DND-41 (cell line): ENCODE measurements around the gene CHODL.

Source experiments
- ATAC-seq: fragments of 200-7000 bp; cut with Tn5 transposase; 3 replicates; pipeline ENCODE4 v1.9.1; 2021; ENCODE audit warnings: low read depth; ENCODE audit not compliant: insufficient read depth
- DNase-seq: peaks from one replicate; pipeline ENCODE4 v3.0.0-alpha.2; 2020
- H2AFZ ChIP-seq: 2 replicates; pipeline ENCODE4 v1.6.0; 2012; ENCODE audit warnings: low read depth, low read length
- H3K27ac ChIP-seq: 2 replicates; pipeline ENCODE4 v1.5.1; 2012; ENCODE audit warnings: low read length, inconsistent platforms
- H3K27me3 ChIP-seq: fragments of 200-600 bp; sonication (generic); 2 replicates; pipeline ENCODE4 v1.6.0; 2012; ENCODE audit warnings: low read length, mild to moderate bottlenecking, inconsistent platforms; ENCODE audit not compliant: insufficient read depth, poor library complexity
- H3K36me3 ChIP-seq: 2 replicates; pipeline ENCODE4 v1.5.1; 2012; ENCODE audit warnings: low read length, inconsistent platforms; ENCODE audit not compliant: insufficient read depth
- H3K4me1 ChIP-seq: 2 replicates; pipeline ENCODE4 v1.5.1; 2012; ENCODE audit warnings: mild to moderate bottlenecking, low read length; ENCODE audit not compliant: insufficient read depth
- H3K4me2 ChIP-seq: 2 replicates; pipeline ENCODE4 v1.6.0; 2012; ENCODE audit warnings: mild to moderate bottlenecking, moderate library complexity, low read length, inconsistent platforms; ENCODE audit not compliant: insufficient read depth
- H3K4me3 ChIP-seq, 2 experiments: fragments of 200-600 bp in 1 of 2; shearing (Covaris generic) in 1 of 2; 2 replicates each; pipeline ENCODE4 v1.5.1; 2012 to 2016; ENCODE audit warnings: inconsistent platforms in 2 of 2, low read length in 2 of 2, mild to moderate bottlenecking in 2 of 2, low read depth in 1 of 2, moderate library complexity in 1 of 2
- H3K79me2 ChIP-seq: 2 replicates; pipeline ENCODE4 v1.6.0; 2012; ENCODE audit warnings: low read length, inconsistent platforms; ENCODE audit not compliant: insufficient read depth
- H3K9ac ChIP-seq: 2 replicates; pipeline ENCODE4 v1.6.0; 2012; ENCODE audit warnings: low read depth, mild to moderate bottlenecking, inconsistent platforms, low read length, moderate library complexity
- H3K9me3 ChIP-seq: 2 replicates; pipeline ENCODE4 v1.5.1; 2012; ENCODE audit warnings: low read length, moderate library complexity, mild to moderate bottlenecking, inconsistent platforms; ENCODE audit not compliant: insufficient read depth, severe bottlenecking
- H4K20me1 ChIP-seq: 2 replicates; pipeline ENCODE4 v1.6.0; 2012; ENCODE audit warnings: low read length; ENCODE audit not compliant: insufficient read depth
- EZH2 ChIP-seq: IDR thresholded peaks from 3 replicates; pipeline ENCODE4 v1.6.1; 2012; ENCODE audit warnings: borderline replicate concordance, low read depth, mild to moderate bottlenecking, moderate library complexity, low read length, inconsistent platforms; ENCODE audit not compliant: severe bottlenecking
- TF ChIP-seq, protein P1 (sequence below): IDR thresholded peaks from 2 replicates; pipeline ENCODE4 v1.5.1; 2012; ENCODE audit warnings: borderline replicate concordance, low read length, moderate library complexity, mild to moderate bottlenecking; ENCODE audit not compliant: poor library complexity, severe bottlenecking; ENCODE audit errors: extremely low read depth

The CHODL gene

DNA sequence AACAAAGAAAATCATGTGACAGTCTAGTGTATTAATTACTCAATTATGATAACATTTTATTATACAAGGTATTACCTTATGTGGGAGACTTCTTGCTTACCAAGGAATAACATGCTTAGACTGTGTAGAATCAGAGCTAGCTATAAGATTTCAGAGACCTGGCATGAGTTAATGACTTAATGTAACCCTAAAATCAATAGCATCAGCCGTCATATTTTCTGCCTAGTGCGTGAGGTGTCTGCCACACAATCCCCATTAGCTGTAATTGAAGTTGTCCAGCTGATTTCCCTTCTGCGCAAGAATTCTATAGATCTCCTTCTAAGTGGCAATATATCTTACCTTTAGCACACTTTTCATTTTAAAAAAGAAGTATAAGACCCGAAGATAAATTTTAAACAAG lies 28.8 kb downstream of the CHODL start:
- H3K27ac ChIP-seq, result no peak overlapping the region
- no peak for TF ChIP-seq EZH2
- TF ChIP-seq, protein P1, sequence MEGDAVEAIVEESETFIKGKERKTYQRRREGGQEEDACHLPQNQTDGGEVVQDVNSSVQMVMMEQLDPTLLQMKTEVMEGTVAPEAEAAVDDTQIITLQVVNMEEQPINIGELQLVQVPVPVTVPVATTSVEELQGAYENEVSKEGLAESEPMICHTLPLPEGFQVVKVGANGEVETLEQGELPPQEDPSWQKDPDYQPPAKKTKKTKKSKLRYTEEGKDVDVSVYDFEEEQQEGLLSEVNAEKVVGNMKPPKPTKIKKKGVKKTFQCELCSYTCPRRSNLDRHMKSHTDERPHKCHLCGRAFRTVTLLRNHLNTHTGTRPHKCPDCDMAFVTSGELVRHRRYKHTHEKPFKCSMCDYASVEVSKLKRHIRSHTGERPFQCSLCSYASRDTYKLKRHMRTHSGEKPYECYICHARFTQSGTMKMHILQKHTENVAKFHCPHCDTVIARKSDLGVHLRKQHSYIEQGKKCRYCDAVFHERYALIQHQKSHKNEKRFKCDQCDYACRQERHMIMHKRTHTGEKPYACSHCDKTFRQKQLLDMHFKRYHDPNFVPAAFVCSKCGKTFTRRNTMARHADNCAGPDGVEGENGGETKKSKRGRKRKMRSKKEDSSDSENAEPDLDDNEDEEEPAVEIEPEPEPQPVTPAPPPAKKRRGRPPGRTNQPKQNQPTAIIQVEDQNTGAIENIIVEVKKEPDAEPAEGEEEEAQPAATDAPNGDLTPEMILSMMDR, result no peak
- no peak overlapping the region for H3K4me2 ChIP-seq
- H3K4me3 ChIP-seq, result no peak overlapping the region
- DNase-seq, result no peak
- no peaks in the 10 kb centered on the region for H3K36me3 ChIP-seq
- H3K9ac ChIP-seq, result no peak overlapping the region
- no peaks in the 10 kb centered on the region for H3K9me3 ChIP-seq
- ATAC-seq, result no peak
- H3K4me1 ChIP-seq, result no peaks in the 10 kb centered on the region
- no peaks in the 10 kb centered on the region for H3K27me3 ChIP-seq
- H4K20me1 ChIP-seq, result no peaks in the 10 kb centered on the region
- no peak overlapping the region for H2AFZ ChIP-seq
- no peaks in the 10 kb centered on the region for H3K79me2 ChIP-seq

- no peak overlapping the region for H3K9ac ChIP-seq
- no peak overlapping the region for H3K4me2 ChIP-seq
- no peaks in the 10 kb centered on the region for H3K27me3 ChIP-seq
- H3K4me1 ChIP-seq, result no peaks in the 10 kb centered on the region
- H3K36me3 ChIP-seq, result no peaks in the 10 kb centered on the region
- H2AFZ ChIP-seq, result no peak overlapping the region
- H3K4me3 ChIP-seq, result no peak overlapping the region
- H3K9me3 ChIP-seq, result no peaks in the 10 kb centered on the region
- no peaks in the 10 kb centered on the region for H3K79me2 ChIP-seq
- H4K20me1 ChIP-seq, result no peaks in the 10 kb centered on the region
- ATAC-seq, result no peak
- H3K27ac ChIP-seq, result no peak overlapping the region
- DNase-seq, result no peak
- TF ChIP-seq, protein P1, result no peak
- no peak for TF ChIP-seq EZH2
Observed at GRCh38 chr21:18274370-18274769, 29.7 kb downstream of the CHODL start.

GRCh38 chr21:18275781-18276180 lies 31.1 kb downstream of the CHODL start:
- no peak overlapping the region for H2AFZ ChIP-seq

More at GRCh38 chr21:18275781-18276180, 31.1 kb downstream of the CHODL start:
- H3K9ac ChIP-seq, result no peak overlapping the region
- no peak for ATAC-seq
- H3K27ac ChIP-seq, result no peak overlapping the region
- H3K36me3 ChIP-seq, result no peaks in the 10 kb centered on the region
- H3K79me2 ChIP-seq, result no peaks in the 10 kb centered on the region
- H3K27me3 ChIP-seq, result no peaks in the 10 kb centered on the region
- no peak overlapping the region for H3K4me2 ChIP-seq
- H3K4me3 ChIP-seq, result no peak overlapping the region
- DNase-seq, result no peak
- H4K20me1 ChIP-seq, result no peaks in the 10 kb centered on the region
- no peaks in the 10 kb centered on the region for H3K4me1 ChIP-seq
- no peaks in the 10 kb centered on the region for H3K9me3 ChIP-seq
- TF ChIP-seq, protein P1, result no peak
- no peak for TF ChIP-seq EZH2
